NB4 (cell line): ENCODE results near the gene KCNG2.

Experiments
- POLR2A ChIP-seq: IDR thresholded peaks from 2 replicates; pipeline ENCODE4 v1.6.1; 2011; ENCODE audit warnings: mild to moderate bottlenecking; ENCODE audit not compliant: insufficient read length; ENCODE audit errors: extremely low read depth
- TF ChIP-seq, protein P1 (sequence below): IDR thresholded peaks from one replicate; pipeline ENCODE4 v1.5.1; 2012; ENCODE audit warnings: low read depth, low read length

DNA sequence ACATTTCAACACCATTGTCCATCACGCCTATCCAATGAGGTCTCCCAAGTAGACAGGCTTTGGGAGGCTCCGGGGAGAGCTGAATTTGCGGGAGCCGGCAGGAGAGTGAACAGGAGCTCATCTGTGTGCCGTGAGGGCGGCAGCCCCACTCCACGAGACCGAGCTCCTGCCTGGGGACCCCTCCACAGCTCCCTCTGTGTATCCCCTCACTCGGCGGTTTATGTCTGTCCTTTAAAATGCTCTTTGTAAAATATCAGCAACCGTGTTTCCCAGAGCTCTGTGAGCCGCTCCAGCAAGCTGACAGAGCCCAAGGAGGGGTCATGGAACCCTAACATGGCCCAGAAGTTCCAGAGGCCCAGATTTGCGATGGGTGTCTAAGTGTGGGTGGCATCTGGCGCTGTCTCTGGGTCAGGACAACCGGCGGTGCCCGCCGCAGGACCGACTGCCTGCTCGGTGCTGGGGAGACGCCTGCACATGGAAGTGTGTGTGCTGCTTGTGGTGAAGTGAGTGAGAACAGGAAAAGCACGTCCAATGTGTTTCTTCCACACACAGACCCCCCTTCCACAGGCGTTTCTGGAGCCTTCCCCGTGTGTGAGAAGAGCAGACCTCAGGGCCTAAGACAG lies 118.9 kb downstream of the KCNG2 start:
- no peak for TF ChIP-seq POLR2A
- TF ChIP-seq, protein P1, sequence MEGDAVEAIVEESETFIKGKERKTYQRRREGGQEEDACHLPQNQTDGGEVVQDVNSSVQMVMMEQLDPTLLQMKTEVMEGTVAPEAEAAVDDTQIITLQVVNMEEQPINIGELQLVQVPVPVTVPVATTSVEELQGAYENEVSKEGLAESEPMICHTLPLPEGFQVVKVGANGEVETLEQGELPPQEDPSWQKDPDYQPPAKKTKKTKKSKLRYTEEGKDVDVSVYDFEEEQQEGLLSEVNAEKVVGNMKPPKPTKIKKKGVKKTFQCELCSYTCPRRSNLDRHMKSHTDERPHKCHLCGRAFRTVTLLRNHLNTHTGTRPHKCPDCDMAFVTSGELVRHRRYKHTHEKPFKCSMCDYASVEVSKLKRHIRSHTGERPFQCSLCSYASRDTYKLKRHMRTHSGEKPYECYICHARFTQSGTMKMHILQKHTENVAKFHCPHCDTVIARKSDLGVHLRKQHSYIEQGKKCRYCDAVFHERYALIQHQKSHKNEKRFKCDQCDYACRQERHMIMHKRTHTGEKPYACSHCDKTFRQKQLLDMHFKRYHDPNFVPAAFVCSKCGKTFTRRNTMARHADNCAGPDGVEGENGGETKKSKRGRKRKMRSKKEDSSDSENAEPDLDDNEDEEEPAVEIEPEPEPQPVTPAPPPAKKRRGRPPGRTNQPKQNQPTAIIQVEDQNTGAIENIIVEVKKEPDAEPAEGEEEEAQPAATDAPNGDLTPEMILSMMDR = no peak
